ENCODE data around the gene AFDN. TPM values are rescaled to one million over a fixed set of nuclear protein-coding genes. Genes with fewer than 3 reads are reported as not detected.

AFDN gene
- total RNA-seq (100 to 1,000 TPM; 123 to 188 TPM), polyA plus RNA-seq (ENCODE audit: insufficient read length in 2 of 2) (100 to 1,000 TPM in 1 of 2 donors, 10 to 100 TPM in 1; 93.3 to 110 TPM)
- long read RNA-seq, donor 1, full-length matches to known transcripts = 6 of 6 reads
- long read RNA-seq, donor 1, partial matches to known transcripts = 0 of 6 reads
- long read RNA-seq, donor 1, other reads (novel, unspliced or antisense) = 0 of 6 reads
- long read RNA-seq, donor 2, partial matches to known transcripts = 0 of 4 reads
- long read RNA-seq, donor 2, other reads (novel, unspliced or antisense) = 0 of 4 reads
- long read RNA-seq, donor 3, partial matches to known transcripts = 0 of 8 reads
- long read RNA-seq, donor 3, other reads (novel, unspliced or antisense) = 0 of 8 reads
- long read RNA-seq, donor 4, transcript AFDN-219 (2 exons, 686 nt) = minor isoform, 5 of 50 reads
- long read RNA-seq, donor 4, transcript AFDN-220 (2 exons, 1,257 nt) = major isoform, 7 of 50 reads
- long read RNA-seq, donor 4, partial matches to known transcripts = 33 of 50 reads
- long read RNA-seq, donor 4, other reads (novel, unspliced or antisense) = 0 of 50 reads

DNA sequence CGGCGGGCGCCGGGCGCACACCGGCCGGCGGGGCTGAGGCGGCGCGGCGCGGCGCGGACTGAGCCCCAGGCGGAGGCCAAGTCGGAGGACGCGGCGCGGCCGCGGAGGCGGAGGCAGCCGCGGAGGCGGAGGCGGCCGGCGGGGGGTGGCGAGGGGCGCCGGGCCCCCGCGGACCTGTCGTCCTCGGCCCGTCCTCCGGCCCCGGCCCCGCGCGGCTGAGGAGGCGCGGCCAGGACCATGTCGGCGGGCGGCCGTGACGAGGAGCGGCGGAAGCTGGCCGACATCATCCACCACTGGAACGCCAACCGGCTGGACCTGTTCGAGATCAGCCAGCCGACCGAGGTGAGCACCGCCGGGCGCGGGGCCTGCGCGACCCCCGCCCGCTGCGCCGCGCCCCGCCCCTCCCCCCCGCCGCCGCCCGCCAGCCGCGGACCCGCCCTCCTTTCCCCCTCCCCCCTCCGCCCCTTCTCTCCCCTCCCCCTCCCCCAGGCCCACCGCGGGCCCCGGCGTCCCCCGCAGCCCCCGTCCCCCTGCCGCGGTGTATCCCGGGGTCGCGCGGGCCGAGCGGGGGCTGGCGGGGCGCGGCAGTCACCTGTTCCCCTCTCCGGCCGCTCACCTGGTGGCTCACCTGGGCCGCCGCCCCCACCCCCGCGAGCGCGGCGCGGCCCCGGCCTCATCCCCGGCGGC is at the start of gene AFDN:
Gene AFDN (plus strand): TSS at position 16 of the 687 bp plus-strand sequence. CDS start 222 bp downstream, at position 238.
- Histone ChIP-seq H3K4me3 (ENCODE audit: low read depth, low read length) (peak within 1 kb of the TSS; percentile 91), H3K27me3 (ENCODE audit: control insufficient read depth, insufficient read depth, low read length) (peaks cover 4% of the 10 kb centered on the region), H3K27ac (ENCODE audit: low read depth, low read length) (peak within 1 kb of the TSS; percentile 75), H3K4me1 (ENCODE audit: control insufficient read depth, insufficient read depth, low read length) (peaks cover 16% of the 10 kb centered on the region), H3K9me3 (ENCODE audit: control insufficient read depth, insufficient read depth, low read length) (no peaks in the 10 kb centered on the region), H3K36me3 (ENCODE audit: control insufficient read depth, insufficient read depth, low read length) (no peaks in the 10 kb centered on the region)
- under 1% methylated on average over 81 of the region's 108 CpGs for WGBS (ENCODE audit: insufficient coverage)
- DNase-seq (ENCODE audit: low read depth in 4 of 6, low spot score in 6 of 6) = peak in 2 of 6 donors; percentile 52 to 53

GRCh38 chr6:167778497-167779128 is 48.1 kb upstream of the AFDN start:
- Histone ChIP-seq H3K27me3 (ENCODE audit: control insufficient read depth, insufficient read depth, low read length) (no peaks in the 10 kb centered on the region), H3K4me3 (ENCODE audit: low read depth, low read length) (no peak overlapping the region), H3K4me1 (ENCODE audit: control insufficient read depth, insufficient read depth, low read length) (no peaks in the 10 kb centered on the region), H3K36me3 (ENCODE audit: control insufficient read depth, insufficient read depth, low read length) (no peaks in the 10 kb centered on the region), H3K9me3 (ENCODE audit: control insufficient read depth, insufficient read depth, low read length) (no peaks in the 10 kb centered on the region), H3K27ac (ENCODE audit: low read depth, low read length) (no peak overlapping the region)
- no peak for DNase-seq (ENCODE audit: low read depth in 4 of 6, low spot score in 6 of 6)
- 87% methylated on average over 19 of the region's 21 CpGs for WGBS (ENCODE audit: insufficient coverage)

- WGBS (ENCODE audit: insufficient coverage) = 91% methylated on average over 19 of the region's 20 CpGs
- Histone ChIP-seq H3K4me3 (ENCODE audit: low read depth, low read length) (no peak overlapping the region), H3K4me1 (ENCODE audit: control insufficient read depth, insufficient read depth, low read length) (no peaks in the 10 kb centered on the region), H3K27me3 (ENCODE audit: control insufficient read depth, insufficient read depth, low read length) (no peaks in the 10 kb centered on the region), H3K27ac (ENCODE audit: low read depth, low read length) (no peak overlapping the region), H3K36me3 (ENCODE audit: control insufficient read depth, insufficient read depth, low read length) (no peaks in the 10 kb centered on the region), H3K9me3 (ENCODE audit: control insufficient read depth, insufficient read depth, low read length) (no peaks in the 10 kb centered on the region)
- DNase-seq (ENCODE audit: low read depth in 4 of 6, low spot score in 6 of 6) = peak in 1 of 6 donors; percentile 36
Observed at GRCh38 chr6:167779129-167779992, 47.4 kb upstream of the AFDN start.

DNA sequence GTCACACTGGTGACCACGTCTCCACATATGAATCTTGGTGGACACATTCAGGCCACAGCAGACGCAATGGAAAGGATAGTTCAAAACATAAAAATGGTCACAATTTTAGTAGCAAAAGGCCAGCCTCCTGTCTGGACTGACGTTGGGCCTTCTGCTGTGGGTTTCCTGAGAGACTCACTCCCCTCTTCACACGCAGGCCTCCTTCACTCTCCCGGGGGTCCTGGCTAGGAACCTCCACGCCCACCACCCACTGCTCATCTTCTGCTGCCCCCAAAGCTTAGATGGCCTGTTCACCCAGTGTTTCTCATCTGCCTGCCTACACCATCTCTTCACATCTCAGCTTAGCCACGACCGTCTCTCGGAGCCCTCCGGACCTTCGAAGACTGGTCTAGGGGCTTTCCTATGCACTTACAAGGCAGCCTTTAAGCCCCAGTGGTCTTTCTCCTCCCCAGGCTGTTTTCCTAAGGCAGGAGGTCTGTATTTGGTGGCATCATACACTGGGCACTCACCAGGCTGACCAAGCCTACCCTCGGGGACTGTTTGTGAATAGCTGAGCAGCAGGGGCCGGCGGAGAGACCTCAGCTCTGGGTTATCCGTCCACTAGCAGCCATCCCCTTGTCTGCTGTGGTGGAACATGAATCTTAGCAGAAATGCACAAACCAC is 46.6 kb upstream of the AFDN start:
- Histone ChIP-seq H3K27ac (ENCODE audit: low read depth, low read length) (no peak overlapping the region), H3K9me3 (ENCODE audit: control insufficient read depth, insufficient read depth, low read length) (no peaks in the 10 kb centered on the region), H3K36me3 (ENCODE audit: control insufficient read depth, insufficient read depth, low read length) (no peaks in the 10 kb centered on the region), H3K27me3 (ENCODE audit: control insufficient read depth, insufficient read depth, low read length) (no peaks in the 10 kb centered on the region), H3K4me1 (ENCODE audit: control insufficient read depth, insufficient read depth, low read length) (no peaks in the 10 kb centered on the region), H3K4me3 (ENCODE audit: low read depth, low read length) (no peak overlapping the region)
- no peak for DNase-seq (ENCODE audit: low read depth in 4 of 6, low spot score in 6 of 6)
- WGBS (ENCODE audit: insufficient coverage) = 95% methylated on average over 13 of the region's 15 CpGs

DNA sequence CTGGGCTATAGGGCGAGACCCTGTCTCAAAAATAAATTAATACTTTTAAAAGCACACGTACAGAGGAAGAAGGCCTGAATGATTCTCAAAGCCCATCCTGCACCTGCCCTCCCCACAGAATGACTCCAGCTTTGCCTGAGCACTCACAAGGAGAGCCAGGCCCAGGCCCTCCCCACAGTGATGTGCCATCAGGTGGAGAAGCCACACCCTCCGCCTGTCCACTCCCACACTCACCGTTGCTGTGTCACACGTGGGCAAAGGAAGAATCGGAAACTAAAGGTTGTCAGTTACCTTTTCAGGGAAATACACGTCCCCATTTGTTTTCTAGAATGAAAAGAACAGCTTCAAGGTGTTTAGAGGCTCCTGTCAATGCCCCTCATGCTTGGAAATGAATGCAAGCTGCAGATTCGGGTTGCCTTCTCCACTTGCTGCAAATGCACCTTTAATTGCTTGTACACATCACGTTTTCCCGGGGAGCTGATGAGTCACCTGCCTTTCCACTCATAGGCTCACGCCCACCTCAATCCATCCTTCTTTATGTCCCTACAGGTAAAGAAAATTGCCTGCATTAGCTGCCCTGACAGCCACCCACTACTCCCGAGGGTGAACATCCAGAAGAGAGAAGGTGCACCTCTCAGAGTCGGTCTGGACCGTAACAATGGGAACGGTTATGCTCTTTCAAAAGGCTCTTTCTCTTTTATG is 45.5 kb upstream of the AFDN start:
- H3K4me1 ChIP-seq (ENCODE audit: control insufficient read depth, insufficient read depth, low read length) = no peaks in the 10 kb centered on the region
- H3K27ac ChIP-seq (ENCODE audit: low read depth, low read length) = no peak overlapping the region
- H3K27me3 ChIP-seq (ENCODE audit: control insufficient read depth, insufficient read depth, low read length) = no peaks in the 10 kb centered on the region
- DNase-seq (ENCODE audit: low read depth in 4 of 6, low spot score in 6 of 6) = no peak
- H3K9me3 ChIP-seq (ENCODE audit: control insufficient read depth, insufficient read depth, low read length) = no peaks in the 10 kb centered on the region
- 77% methylated on average over 15 of the region's 15 CpGs for WGBS (ENCODE audit: insufficient coverage)
- H3K4me3 ChIP-seq (ENCODE audit: low read depth, low read length) = no peak overlapping the region
- no peaks in the 10 kb centered on the region for H3K36me3 ChIP-seq (ENCODE audit: control insufficient read depth, insufficient read depth, low read length)

DNA sequence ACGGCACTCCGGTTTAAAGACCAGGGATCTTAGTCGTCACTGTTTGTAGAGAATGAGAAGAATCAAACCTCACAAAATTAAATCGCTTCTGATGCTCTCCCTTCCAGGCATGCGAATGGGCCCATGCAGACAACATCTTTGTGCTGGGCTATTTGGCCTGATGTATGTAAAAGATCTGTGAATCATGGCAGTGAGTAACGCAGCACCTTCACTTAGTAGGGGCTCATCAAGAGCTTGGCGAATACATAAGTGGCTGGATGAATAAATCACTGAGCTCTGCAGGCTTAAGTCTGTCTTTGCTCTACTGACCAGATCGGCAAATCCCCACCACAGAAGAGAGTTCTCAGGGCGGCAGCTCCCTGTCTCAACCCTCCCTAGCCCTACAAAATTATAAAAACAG is 44.8 kb upstream of the AFDN start:
- WGBS (ENCODE audit: insufficient coverage) = 70% methylated on average over 5 of the region's 9 CpGs
- H3K27ac ChIP-seq (ENCODE audit: low read depth, low read length) = no peak overlapping the region

GRCh38 chr6:167782698-167783517 is 43.8 kb upstream of the AFDN start:
- no peak overlapping the region for H3K4me3 ChIP-seq (ENCODE audit: low read depth, low read length)
- H3K27ac ChIP-seq (ENCODE audit: low read depth, low read length) = no peak overlapping the region
- H3K9me3 ChIP-seq (ENCODE audit: control insufficient read depth, insufficient read depth, low read length) = no peaks in the 10 kb centered on the region
- 96% methylated on average over 2 of the region's 4 CpGs for WGBS (ENCODE audit: insufficient coverage)
- no peaks in the 10 kb centered on the region for H3K36me3 ChIP-seq (ENCODE audit: control insufficient read depth, insufficient read depth, low read length)
- no peaks in the 10 kb centered on the region for H3K27me3 ChIP-seq (ENCODE audit: control insufficient read depth, insufficient read depth, low read length)
- no peak for DNase-seq (ENCODE audit: low read depth in 4 of 6, low spot score in 6 of 6)
- H3K4me1 ChIP-seq (ENCODE audit: control insufficient read depth, insufficient read depth, low read length) = peaks cover 1% of the 10 kb centered on the region

More for the DNA sequence above, 44.8 kb upstream of the AFDN start:
- H3K27me3 ChIP-seq (ENCODE audit: control insufficient read depth, insufficient read depth, low read length) = no peaks in the 10 kb centered on the region
- H3K9me3 ChIP-seq (ENCODE audit: control insufficient read depth, insufficient read depth, low read length) = no peaks in the 10 kb centered on the region
- DNase-seq (ENCODE audit: low read depth in 4 of 6, low spot score in 6 of 6) = no peak
- no peak overlapping the region for H3K4me3 ChIP-seq (ENCODE audit: low read depth, low read length)
- H3K36me3 ChIP-seq (ENCODE audit: control insufficient read depth, insufficient read depth, low read length) = no peaks in the 10 kb centered on the region
- H3K4me1 ChIP-seq (ENCODE audit: control insufficient read depth, insufficient read depth, low read length) = no peaks in the 10 kb centered on the region
